AG04450 (cell line): ENCODE data around the gene GABPB2. TPM values are rescaled to one million over a fixed set of nuclear protein-coding genes. Genes with fewer than 3 reads are reported as not detected.

Experiments used
- CTCF ChIA-PET: fragments of 300-600, 350-600 bp; formaldehyde crosslinking; extraction: SDS; loops from one replicate; lab custom pipeline; 2022; ENCODE audit warnings: antibody characterized with exemption, inconsistent platforms; lab: Charles Lee
- POLR2A ChIA-PET: fragments of 350-600 bp; formaldehyde crosslinking; extraction: SDS; loops from one replicate; lab custom pipeline; 2021; ENCODE audit warnings: antibody characterized with exemption, inconsistent platforms; lab: Yijun Ruan, JAX
- DNase-seq: peaks from one replicate; pipeline ENCODE4 v3.0.0-alpha.2; 2011; ENCODE audit warnings: low read depth, low spot score
- H3K27ac ChIP-seq: one replicate; pipeline ENCODE4 v1.5.1; 2012; ENCODE audit warnings: low read depth, low read length, control low read depth
- H3K27me3 ChIP-seq: one replicate; pipeline ENCODE4 v1.6.0; 2012; ENCODE audit warnings: low read length; ENCODE audit not compliant: control insufficient read depth, insufficient read depth
- H3K4me3 ChIP-seq: 2 replicates; pipeline ENCODE4 v1.5.1; 2011; ENCODE audit warnings: mild to moderate bottlenecking, low read depth, low read length, control low read depth
- H3K9me3 ChIP-seq: 2 replicates; pipeline ENCODE4 v1.5.1; 2012; ENCODE audit warnings: low read length; ENCODE audit not compliant: control insufficient read depth, insufficient read depth
- CTCF ChIP-seq: IDR thresholded peaks from 2 replicates; pipeline ENCODE4 v1.5.1; 2011; ENCODE audit warnings: low read depth, low read length, control low read depth, inconsistent platforms
- polyA plus RNA-seq: library from polyadenylated mRNA; depleted of rRNA; stranded (reverse); fragments of >200 nt; gene quantifications from 2 replicates; pipeline ENCODE4 v1.2.3, GENCODE V29; 2011

The GABPB2 gene
- polyA plus RNA-seq, 1 experiment, result 10.0 TPM

- no peak for TF ChIP-seq CTCF
- no peaks in the 10 kb centered on the region for H3K27me3 ChIP-seq
- no peak overlapping the region for H3K4me3 ChIP-seq
- no peaks in the 10 kb centered on the region for H3K9me3 ChIP-seq
- ChIA-PET POLR2A (no interaction called here), CTCF (interaction anchor here (6.5 kb wide), 1 partner anchor 60 kb away, joined by 162 read pairs; no protein-coding TSS in a partner anchor)
- no peak for DNase-seq
- no peak overlapping the region for H3K27ac ChIP-seq
These were observed 88.8 kb downstream of the GABPB2 start for GRCh38 chr1:151159373-151159772.

GRCh38 chr1:151164732-151165280 lies 94.2 kb downstream of the GABPB2 start:
- ChIA-PET CTCF (interaction anchor here (0.5 to 1.8 kb wide), 4 partner anchors 10 to 65 kb away, joined by 3 to 8 read pairs (median 4); partner anchors contain the start of gene TMOD4), POLR2A (interaction anchor here (0.5 kb wide), 1 partner anchor 124 kb away, joined by 3 read pairs; no protein-coding TSS in a partner anchor)
- peak overlapping the region; percentile 87 for H3K27ac ChIP-seq
- 0 out of 2 replicates have a peak, but pooled peaks have one; percentile 4 for TF ChIP-seq CTCF
- no peaks in the 10 kb centered on the region for H3K27me3 ChIP-seq
- no peak for DNase-seq
- H3K9me3 ChIP-seq, result no peaks in the 10 kb centered on the region
- peak overlapping the region; percentile 99 for H3K4me3 ChIP-seq

- no peak for DNase-seq
- Histone ChIP-seq H3K9me3 (no peaks in the 10 kb centered on the region), H3K27me3 (no peaks in the 10 kb centered on the region), H3K27ac (peak overlapping the region; percentile 87), H3K4me3 (peak overlapping the region; percentile 99)
- ChIA-PET POLR2A (interaction anchor here (0.5 kb wide), 1 partner anchor 125 kb away, joined by 3 read pairs; no protein-coding TSS in a partner anchor), CTCF (interaction anchor here (0.5 to 1.8 kb wide), 4 partner anchors 10 to 66 kb away, joined by 3 to 8 read pairs (median 4); partner anchors contain the start of gene TMOD4)
- no peak for TF ChIP-seq CTCF
These were observed 94.7 kb downstream of the GABPB2 start for GRCh38 chr1:151165281-151165737.

- peak; percentile 98 for DNase-seq
- no peaks in the 10 kb centered on the region for H3K27me3 ChIP-seq
- POLR2A ChIA-PET, result interaction anchor here (0.6 to 1.0 kb wide), 4 partner anchors 13 to 1266 kb away, joined by 3 to 4 read pairs (median 4); partner anchors contain the start of gene VPS72
- CTCF ChIA-PET, result interaction anchor here (0.5 to 2.0 kb wide), 6 partner anchors 9 to 67 kb away, joined by 3 to 9 read pairs (median 5); partner anchors contain the start of gene TMOD4
- H3K27ac ChIP-seq, result peak within 1 kb of the TSS; percentile 87
- H3K9me3 ChIP-seq, result no peaks in the 10 kb centered on the region
- peak within 1 kb of the TSS; percentile 99 for H3K4me3 ChIP-seq
- TF ChIP-seq CTCF, result no peak
These were observed 95.4 kb downstream of the GABPB2 start, which contains the start of the genes LYSMD1 and SCNM1 for GRCh38 chr1:151165738-151166504. TSS of gene LYSMD1 (minus strand) at chr1:151165902. CDS start at chr1:151165258, 644 bp downstream. TSS of gene SCNM1 (plus strand) at chr1:151166144. CDS start at chr1:151166153, 9 bp downstream.
